Peyer's patch (tissue), 4 donors: Measurements from ENCODE around the gene CNTNAP2. TPM values are rescaled to one million over a fixed set of nuclear protein-coding genes. Genes with fewer than 3 reads are reported as not detected.

ENCODE experiments used
- DNase-seq, 3 donors: peaks; one replicate each; pipeline ENCODE4 v3.0.0-alpha.2; 2017 to 2019
- H3K27ac ChIP-seq, 4 donors: fragments of 200-600 bp; sonication (generic); one replicate each; pipeline ENCODE4 v1.5.1; 2016 to 2019
- H3K27me3 ChIP-seq, 2 donors: fragments of 200-600 bp; sonication (generic); one replicate each; pipeline ENCODE4 v1.5.1; 2019
- H3K36me3 ChIP-seq, 3 donors: fragments of 200-600 bp; sonication (generic); one replicate each; pipeline ENCODE4 v1.5.1; 2016 to 2019
- H3K4me1 ChIP-seq, 4 donors: fragments of 200-600 bp; sonication (generic); one replicate each; pipeline ENCODE4 v1.5.1; 2016 to 2019
- H3K4me3 ChIP-seq, 4 donors: fragments of 200-600 bp; sonication (generic); 1 replicate in 3 of 4; 2 replicates in 1 of 4; pipeline ENCODE4 v1.5.1; 2016 to 2019; ENCODE audit warnings: mild to moderate bottlenecking in 1 of 4
- H3K9me3 ChIP-seq, 4 donors: fragments of 200-600 bp; sonication (generic); one replicate each; pipeline ENCODE4 v1.5.1; 2016 to 2019; ENCODE audit warnings: mild to moderate bottlenecking in 1 of 4
- POLR2A ChIP-seq, 2 donors: fragments of 450-650 bp; IDR thresholded peaks; one replicate each; pipeline ENCODE4 v1.5.1; 2017; ENCODE audit warnings: antibody characterized with exemption in 2 of 2, mild to moderate bottlenecking in 2 of 2, moderate library complexity in 2 of 2
- total RNA-seq, 4 donors: library from RNA; depleted of rRNA; stranded (reverse); fragments of >200 nt; gene quantifications; one replicate each; pipeline ENCODE4 v1.1.0, GENCODE V29; 2016
- TF ChIP-seq, protein P1 (sequence below), 6 experiments: fragments of 450-650 bp in 4 of 6; fragments of 200-600 bp in 2 of 6; sonication (generic) in 1 of 6; IDR thresholded peaks; one replicate each; pipeline ENCODE4 v1.5.1; 2017 to 2019; ENCODE audit warnings: antibody characterized with exemption in 6 of 6, mild to moderate bottlenecking in 3 of 6, moderate library complexity in 1 of 6

The CNTNAP2 gene
- total RNA-seq, 4 donors from 2014 or later = 1.5 to 4.9 (median 3.6) TPM

DNA sequence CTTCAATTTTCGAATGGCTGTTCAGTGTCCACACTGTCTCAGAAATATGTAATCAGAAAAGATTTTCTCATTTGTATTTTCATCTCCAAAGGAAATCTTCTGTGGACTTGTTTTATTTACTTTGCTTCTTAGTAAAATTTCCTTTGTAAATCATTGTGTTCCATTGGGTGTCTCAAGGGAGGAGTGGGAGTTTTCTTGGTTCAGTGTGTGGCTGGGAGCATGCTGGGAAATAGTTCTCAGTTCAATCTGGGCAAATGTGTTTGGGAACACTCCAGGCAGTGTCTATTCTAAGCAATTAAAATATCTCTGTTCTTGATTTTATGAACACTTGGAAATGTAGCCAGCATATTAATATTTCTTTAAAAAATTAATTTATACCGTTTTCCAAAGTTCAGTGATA, 1019.8 kb downstream of the CNTNAP2 start:
- H3K9me3 ChIP-seq = no peaks in the 10 kb centered on the region
- TF ChIP-seq, protein P1, sequence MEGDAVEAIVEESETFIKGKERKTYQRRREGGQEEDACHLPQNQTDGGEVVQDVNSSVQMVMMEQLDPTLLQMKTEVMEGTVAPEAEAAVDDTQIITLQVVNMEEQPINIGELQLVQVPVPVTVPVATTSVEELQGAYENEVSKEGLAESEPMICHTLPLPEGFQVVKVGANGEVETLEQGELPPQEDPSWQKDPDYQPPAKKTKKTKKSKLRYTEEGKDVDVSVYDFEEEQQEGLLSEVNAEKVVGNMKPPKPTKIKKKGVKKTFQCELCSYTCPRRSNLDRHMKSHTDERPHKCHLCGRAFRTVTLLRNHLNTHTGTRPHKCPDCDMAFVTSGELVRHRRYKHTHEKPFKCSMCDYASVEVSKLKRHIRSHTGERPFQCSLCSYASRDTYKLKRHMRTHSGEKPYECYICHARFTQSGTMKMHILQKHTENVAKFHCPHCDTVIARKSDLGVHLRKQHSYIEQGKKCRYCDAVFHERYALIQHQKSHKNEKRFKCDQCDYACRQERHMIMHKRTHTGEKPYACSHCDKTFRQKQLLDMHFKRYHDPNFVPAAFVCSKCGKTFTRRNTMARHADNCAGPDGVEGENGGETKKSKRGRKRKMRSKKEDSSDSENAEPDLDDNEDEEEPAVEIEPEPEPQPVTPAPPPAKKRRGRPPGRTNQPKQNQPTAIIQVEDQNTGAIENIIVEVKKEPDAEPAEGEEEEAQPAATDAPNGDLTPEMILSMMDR (IDR thresholded peaks at IDR 0.05) = no peak
- no peak for TF ChIP-seq POLR2A (IDR thresholded peaks at IDR 0.05)
- DNase-seq = no peak
- H3K36me3 ChIP-seq = no peaks in the 10 kb centered on the region
- H3K27ac ChIP-seq = no peak overlapping the region
- H3K4me1 ChIP-seq = no peaks in the 10 kb centered on the region
- no peak overlapping the region for H3K4me3 ChIP-seq
- no peaks in the 10 kb centered on the region for H3K27me3 ChIP-seq

DNA sequence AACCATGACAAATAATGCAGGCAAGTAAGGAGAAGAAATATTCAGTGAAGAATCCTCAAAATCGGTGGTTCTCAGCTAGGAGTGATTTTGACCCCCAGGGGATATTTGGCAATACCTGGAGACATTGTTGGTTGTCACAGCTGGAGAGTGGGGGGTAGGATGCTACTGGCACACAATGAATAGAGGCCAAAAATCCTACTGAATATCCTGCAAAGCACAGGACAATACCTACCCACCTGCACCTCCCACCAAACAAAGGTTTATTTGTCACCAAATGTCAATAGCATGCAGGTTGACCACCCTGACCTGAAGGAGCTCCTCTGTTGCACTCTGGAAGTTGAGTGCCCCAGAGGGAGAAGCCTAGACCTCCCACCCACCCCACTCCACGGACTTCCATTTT, 1028.6 kb downstream of the CNTNAP2 start:
- no peaks in the 10 kb centered on the region for H3K9me3 ChIP-seq
- DNase-seq = no peak
- TF ChIP-seq, protein P1 (IDR thresholded peaks at IDR 0.05) = no peak
- TF ChIP-seq POLR2A (IDR thresholded peaks at IDR 0.05) = no peak
- H3K4me1 ChIP-seq = no peaks in the 10 kb centered on the region
- H3K4me3 ChIP-seq = no peak overlapping the region
- H3K36me3 ChIP-seq = no peaks in the 10 kb centered on the region
- no peak overlapping the region for H3K27ac ChIP-seq
- no peaks in the 10 kb centered on the region for H3K27me3 ChIP-seq

DNA sequence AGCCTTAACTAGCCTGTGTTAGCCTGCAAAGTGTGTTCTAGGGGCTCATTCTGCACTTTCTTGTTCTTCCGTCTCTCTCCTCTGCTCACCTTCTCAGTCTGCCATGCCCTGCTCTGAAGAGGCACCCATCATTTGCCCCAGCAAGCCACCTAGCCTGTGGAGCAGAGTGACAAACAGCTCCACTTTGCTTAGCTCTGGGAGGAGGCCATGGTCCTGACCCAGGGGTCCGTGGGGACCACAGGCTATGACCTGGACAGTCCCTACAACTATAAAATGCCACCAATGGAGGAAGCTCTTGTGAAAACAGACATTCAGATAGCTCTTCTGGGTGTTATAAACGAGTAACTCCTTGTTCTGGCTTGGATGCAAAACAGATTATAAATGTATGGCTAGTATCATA, 1029.6 kb downstream of the CNTNAP2 start:
- DNase-seq = no peak
- TF ChIP-seq POLR2A (IDR thresholded peaks at IDR 0.05) = no peak
- TF ChIP-seq, protein P1 (IDR thresholded peaks at IDR 0.05) = no peak
- Histone ChIP-seq H3K27me3 (no peaks in the 10 kb centered on the region), H3K27ac (no peak overlapping the region), H3K9me3 (no peaks in the 10 kb centered on the region), H3K36me3 (no peaks in the 10 kb centered on the region), H3K4me3 (no peak overlapping the region), H3K4me1 (no peaks in the 10 kb centered on the region)

DNA sequence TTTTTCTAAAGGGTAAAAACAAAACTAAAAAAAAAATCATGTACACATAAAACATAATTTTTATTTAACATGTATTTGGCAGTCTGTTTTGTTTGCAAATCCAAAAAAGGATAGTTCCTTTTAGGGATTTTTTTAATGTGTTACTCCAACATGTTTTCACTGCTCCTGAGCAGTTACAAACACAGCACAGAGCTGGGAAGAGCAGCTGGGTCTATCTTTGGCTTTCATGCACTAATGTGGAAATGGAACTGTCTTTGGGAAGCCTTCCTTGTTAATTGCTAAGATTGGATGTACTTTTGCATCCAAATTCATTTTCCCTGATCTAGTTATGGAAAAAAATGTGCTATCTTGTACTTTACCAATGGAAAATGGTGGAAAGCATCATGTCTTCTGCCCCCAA, 1035.1 kb downstream of the CNTNAP2 start:
- DNase-seq = no peak
- H3K9me3 ChIP-seq = no peaks in the 10 kb centered on the region
- no peak for TF ChIP-seq POLR2A (IDR thresholded peaks at IDR 0.05)
- TF ChIP-seq, protein P1 (IDR thresholded peaks at IDR 0.05) = no peak
- no peaks in the 10 kb centered on the region for H3K27me3 ChIP-seq
- H3K4me3 ChIP-seq = no peak overlapping the region
- H3K4me1 ChIP-seq = no peaks in the 10 kb centered on the region
- no peaks in the 10 kb centered on the region for H3K36me3 ChIP-seq
- H3K27ac ChIP-seq = no peak overlapping the region

DNA sequence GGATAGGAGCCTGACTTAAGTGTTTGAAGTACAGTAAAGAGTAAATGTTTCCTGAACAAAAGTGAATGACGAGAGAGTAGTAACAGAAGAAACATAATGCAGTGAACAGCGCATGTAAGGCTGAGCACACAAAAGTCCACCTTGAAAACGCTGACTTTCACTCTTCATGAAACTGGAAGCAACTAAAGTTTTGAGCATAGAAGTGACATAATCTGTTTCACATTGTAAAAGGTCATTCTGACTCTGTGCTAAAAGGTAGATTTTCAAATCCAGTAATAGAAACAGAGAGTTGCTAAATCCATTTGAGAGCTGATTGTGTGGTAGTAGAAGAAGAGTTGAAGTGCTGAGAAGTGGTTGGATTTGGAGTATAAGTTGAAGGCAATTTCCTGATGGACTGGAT, 1037.0 kb downstream of the CNTNAP2 start:
- Histone ChIP-seq H3K36me3 (no peaks in the 10 kb centered on the region), H3K4me3 (no peak overlapping the region), H3K27ac (no peak overlapping the region), H3K9me3 (no peaks in the 10 kb centered on the region), H3K4me1 (no peaks in the 10 kb centered on the region), H3K27me3 (no peaks in the 10 kb centered on the region)
- no peak for DNase-seq
- TF ChIP-seq, protein P1 (IDR thresholded peaks at IDR 0.05) = no peak
- TF ChIP-seq POLR2A (IDR thresholded peaks at IDR 0.05) = no peak

DNA sequence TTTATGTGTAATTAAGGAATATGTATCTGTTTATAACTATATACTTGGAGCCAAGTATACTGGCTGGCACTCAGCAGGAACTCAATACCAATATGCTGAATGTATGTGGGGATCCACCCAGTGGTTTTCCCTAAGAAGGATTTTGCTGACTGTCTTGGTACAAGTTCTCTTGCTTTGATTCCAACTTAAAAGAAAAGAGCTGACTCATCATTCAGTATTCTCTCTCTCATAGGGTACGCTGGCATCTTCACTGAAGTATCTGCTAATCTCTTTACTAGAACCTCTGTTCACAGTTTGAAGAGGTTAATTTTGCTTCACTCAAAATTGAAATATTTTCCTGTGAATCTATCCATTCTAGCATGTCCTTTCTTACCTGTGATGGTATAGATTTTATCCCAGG, 1044.8 kb downstream of the CNTNAP2 start:
- Histone ChIP-seq H3K9me3 (no peaks in the 10 kb centered on the region), H3K27me3 (no peaks in the 10 kb centered on the region), H3K36me3 (no peaks in the 10 kb centered on the region), H3K4me3 (no peak overlapping the region), H3K4me1 (no peaks in the 10 kb centered on the region), H3K27ac (no peak overlapping the region)
- TF ChIP-seq, protein P1 (IDR thresholded peaks at IDR 0.05) = no peak
- no peak for TF ChIP-seq POLR2A (IDR thresholded peaks at IDR 0.05)
- no peak for DNase-seq
